H1 (cell line): ENCODE results near the gene P2RX1.

Source experiments
- BRCA1 ChIP-seq: IDR thresholded peaks from 2 replicates; pipeline ENCODE4 v1.6.1; 2012; ENCODE audit warnings: low read depth, low read length, improper control_type of control experiment
- CBX5 ChIP-seq: fragments of 300-800, 300-1000 bp; sonication (generic); IDR thresholded peaks from 2 replicates; pipeline ENCODE4 v1.7.1; 2016; ENCODE audit warnings: antibody characterized with exemption, low read length, low read depth
- JUN ChIP-seq: IDR thresholded peaks from 2 replicates; pipeline ENCODE4 v1.6.1; 2011; ENCODE audit warnings: low read depth, mild to moderate bottlenecking, improper control_type of control experiment, low read length
- POLR2AphosphoS5 ChIP-seq: IDR thresholded peaks from 2 replicates; pipeline ENCODE4 v1.6.1; 2011; ENCODE audit warnings: low read depth, low read length
- TF ChIP-seq, protein P1 (sequence below), 3 experiments: IDR thresholded peaks; 1 replicate in 2 of 3; 2 replicates in 1 of 3; pipeline versions ENCODE4 v1.5.1 to v1.6.1; 2011; ENCODE audit warnings: low read length in 3 of 3, mild to moderate bottlenecking in 3 of 3, inconsistent platforms in 2 of 3, low read depth in 1 of 3, moderate library complexity in 1 of 3; ENCODE audit not compliant: insufficient read depth in 1 of 3; ENCODE audit errors: control extremely low read depth in 1 of 3

DNA sequence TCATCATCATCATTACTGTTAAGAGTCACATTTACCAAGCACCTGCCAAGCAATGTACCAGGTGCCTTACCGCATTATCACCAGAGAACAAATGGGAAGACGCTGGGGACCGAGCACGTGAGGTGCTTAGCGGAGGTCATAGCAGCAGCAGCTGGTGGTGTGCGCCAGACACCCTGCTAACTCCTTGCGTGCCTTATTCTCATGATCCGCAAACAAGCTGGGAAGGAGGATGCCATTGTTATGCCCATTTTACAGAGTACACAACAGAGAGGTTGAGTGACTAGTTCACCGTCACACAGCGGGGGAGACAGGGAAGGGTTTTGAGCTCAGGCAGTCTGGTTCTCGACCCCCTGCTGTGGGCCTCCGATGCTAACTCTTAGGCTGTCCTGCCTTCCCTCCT is 40.7 kb upstream of the P2RX1 start:
- TF ChIP-seq JUN (no peak), POLR2AphosphoS5 (no peak), BRCA1 (no peak), CBX5 (no peak)
- TF ChIP-seq, protein P1, sequence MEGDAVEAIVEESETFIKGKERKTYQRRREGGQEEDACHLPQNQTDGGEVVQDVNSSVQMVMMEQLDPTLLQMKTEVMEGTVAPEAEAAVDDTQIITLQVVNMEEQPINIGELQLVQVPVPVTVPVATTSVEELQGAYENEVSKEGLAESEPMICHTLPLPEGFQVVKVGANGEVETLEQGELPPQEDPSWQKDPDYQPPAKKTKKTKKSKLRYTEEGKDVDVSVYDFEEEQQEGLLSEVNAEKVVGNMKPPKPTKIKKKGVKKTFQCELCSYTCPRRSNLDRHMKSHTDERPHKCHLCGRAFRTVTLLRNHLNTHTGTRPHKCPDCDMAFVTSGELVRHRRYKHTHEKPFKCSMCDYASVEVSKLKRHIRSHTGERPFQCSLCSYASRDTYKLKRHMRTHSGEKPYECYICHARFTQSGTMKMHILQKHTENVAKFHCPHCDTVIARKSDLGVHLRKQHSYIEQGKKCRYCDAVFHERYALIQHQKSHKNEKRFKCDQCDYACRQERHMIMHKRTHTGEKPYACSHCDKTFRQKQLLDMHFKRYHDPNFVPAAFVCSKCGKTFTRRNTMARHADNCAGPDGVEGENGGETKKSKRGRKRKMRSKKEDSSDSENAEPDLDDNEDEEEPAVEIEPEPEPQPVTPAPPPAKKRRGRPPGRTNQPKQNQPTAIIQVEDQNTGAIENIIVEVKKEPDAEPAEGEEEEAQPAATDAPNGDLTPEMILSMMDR (IDR thresholded peaks at IDR 0.05; ENCODE audit: control extremely low read depth in 1 of 3, insufficient read depth in 1 of 3, low read depth in 1 of 3, low read length in 3 of 3): no peak
